ENCODE data around the gene UNC13D. TPM values are rescaled to one million over a fixed set of nuclear protein-coding genes. Genes with fewer than 3 reads are reported as not detected.

The UNC13D gene
- total and polyA plus RNA-seq, 9 of the 15 experiments (the other 6 are each of a cell fraction or from before 2014, with no cell fraction given) = 0.86 to 244 (median 69.2) TPM

- TF ChIP-seq, protein P1, sequence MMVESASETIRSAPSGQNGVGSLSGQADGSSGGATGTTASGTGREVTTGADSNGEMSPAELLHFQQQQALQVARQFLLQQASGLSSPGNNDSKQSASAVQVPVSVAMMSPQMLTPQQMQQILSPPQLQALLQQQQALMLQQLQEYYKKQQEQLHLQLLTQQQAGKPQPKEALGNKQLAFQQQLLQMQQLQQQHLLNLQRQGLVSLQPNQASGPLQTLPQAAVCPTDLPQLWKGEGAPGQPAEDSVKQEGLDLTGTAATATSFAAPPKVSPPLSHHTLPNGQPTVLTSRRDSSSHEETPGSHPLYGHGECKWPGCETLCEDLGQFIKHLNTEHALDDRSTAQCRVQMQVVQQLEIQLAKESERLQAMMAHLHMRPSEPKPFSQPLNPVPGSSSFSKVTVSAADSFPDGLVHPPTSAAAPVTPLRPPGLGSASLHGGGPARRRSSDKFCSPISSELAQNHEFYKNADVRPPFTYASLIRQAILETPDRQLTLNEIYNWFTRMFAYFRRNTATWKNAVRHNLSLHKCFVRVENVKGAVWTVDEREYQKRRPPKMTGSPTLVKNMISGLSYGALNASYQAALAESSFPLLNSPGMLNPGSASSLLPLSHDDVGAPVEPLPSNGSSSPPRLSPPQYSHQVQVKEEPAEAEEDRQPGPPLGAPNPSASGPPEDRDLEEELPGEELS (CRISPR knock-in tag; IDR thresholded peaks at IDR 0.05; ENCODE audit: borderline replicate concordance) = 0 out of 2 replicates have a peak, but pooled peaks have one; percentile 7
- TF ChIP-seq CBFA2T3 (IDR thresholded peaks at IDR 0.05) (peak; percentile 27; the same call in 1 of the 2 replicates), MXI1 (IDR thresholded peaks at IDR 0.05; ENCODE audit: low read depth, low read length) (no peak)
These were observed 59.0 kb downstream of the UNC13D start (continued) for GRCh38 chr17:75785016-75785890.

DNA sequence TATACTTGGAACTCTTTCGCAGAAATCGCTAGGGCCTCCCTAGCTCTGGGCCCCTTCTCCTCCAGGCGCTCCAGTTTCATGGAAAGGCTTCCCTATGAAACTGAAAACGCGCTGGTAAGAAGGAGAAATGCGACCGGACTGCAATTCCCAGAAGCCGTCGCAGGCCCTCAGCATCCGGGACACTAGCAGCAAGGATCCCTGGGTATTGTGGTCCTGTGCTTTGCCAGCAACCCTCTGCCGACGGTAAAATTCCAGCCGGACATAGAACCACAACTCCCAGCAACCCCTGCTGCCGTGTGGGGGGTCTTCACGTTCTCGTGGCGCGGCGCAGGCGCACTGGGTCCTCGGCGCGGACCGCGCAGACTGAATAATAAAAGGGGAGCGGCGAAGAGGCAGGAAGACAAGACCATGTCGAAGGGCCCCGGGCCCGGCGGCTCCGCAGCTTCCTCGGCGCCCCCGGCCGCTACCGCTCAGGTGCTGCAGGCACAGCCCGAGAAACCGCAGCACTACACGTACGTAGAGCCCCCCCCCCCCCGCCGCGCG lies 59.7 kb downstream of the UNC13D start, which contains the start of gene UNK:
Gene UNK, plus strand, starts transcription at position 334 of the 543 bp plus-strand sequence. Its CDS starts 75 bp downstream, at position 409.
- no peaks in the 10 kb centered on the region for H4K20me1 ChIP-seq (replicated peaks; ENCODE audit: control insufficient read depth, insufficient read depth, low read length)
- BruUV-seq (replicated peaks) = no TSS peak
- H3K27me3 ChIP-seq (ENCODE audit: control insufficient read depth in 2 of 2, insufficient read depth in 2 of 2, low read length in 2 of 2) = no peaks in the 10 kb centered on the region
- no peaks in the 10 kb centered on the region for H3K9me3 ChIP-seq (replicated peaks; ENCODE audit: control insufficient read depth, insufficient read depth, low read depth, low read length)
- peaks cover 23 to 39% of the 10 kb centered on the region in 2 experiments for H3K4me1 ChIP-seq (replicated peaks in 1 of 2; ENCODE audit: control insufficient read depth in 2 of 2, insufficient read depth in 2 of 2, low read length in 2 of 2)
- H3K9me1 ChIP-seq (ENCODE audit: control insufficient read depth, insufficient read depth, low read length) = no peaks in the 10 kb centered on the region
- FAIRE-seq = peak; percentile 96
- peaks cover 45% of the 10 kb centered on the region for H3K79me2 ChIP-seq (ENCODE audit: control insufficient read depth, insufficient read depth, low read length)
- peak within 1 kb of the TSS; percentile 100 for H3K27ac ChIP-seq (ENCODE audit: extremely low read depth, low read depth, low read length)
- peak within 1 kb of the TSS; percentile 93 to 100 for H3K9ac ChIP-seq (ENCODE audit: insufficient read depth in 1 of 2, low read depth in 2 of 2, low read length in 2 of 2)
- WGBS (ENCODE audit: insufficient coverage, low coverage, missing lambda C conversion rate) = 1% methylated on average over 39 of the region's 45 CpGs
- peak within 1 kb of the TSS; percentile 69 for H3K4me3 ChIP-seq
- peak; percentile 82 for ATAC-seq
- peak within 1 kb of the TSS; percentile 91 for H2AFZ ChIP-seq (ENCODE audit: low read depth, low read length)
- no peaks in the 10 kb centered on the region; the same call in 2 of the 3 replicates for H3K36me3 ChIP-seq (ENCODE audit: control insufficient read depth, insufficient read depth, low read length)
- H3K4me2 ChIP-seq (ENCODE audit: insufficient read depth, low read length) = peak within 1 kb of the TSS; percentile 88
- in situ Hi-C loops (cut with MboI) = no loop called here
- CTCF ChIA-PET (ENCODE audit: low intra/inter-chr PET ratio) = interaction anchor here (0.6 to 1.0 kb wide), 3 partner anchors 64 to 746 kb away, joined by 3 to 4 read pairs (median 3); no protein-coding TSS in a partner anchor
- intact Hi-C loops (cut with micrococcal nuclease) = loop anchor here (5.0 to 10.0 kb wide), 2 partner anchors 73 to 190 kb away; partner anchors contain the start of genes ACOX1, TEN1 and WBP2
- POLR2A ChIA-PET = interaction anchor here (0.6 to 7.1 kb wide), 15 partner anchors 8 to 346 kb away, joined by 3 to 132 read pairs (median 4); partner anchors contain the start of gene WBP2
- peak; percentile 88 to 99 (median 94) for DNase-seq (ENCODE audit: extremely low read depth in 1 of 4, low spot score in 3 of 4)
- TF ChIP-seq MEIS2 (IDR thresholded peaks at IDR 0.05; ENCODE audit: partially characterized antibody) = peak; percentile 80
- no peak for TF ChIP-seq RFX1 (IDR thresholded peaks at IDR 0.05)
- TF ChIP-seq PHF20 (IDR thresholded peaks at IDR 0.05; ENCODE audit: partially characterized antibody) = no peak
- no peak for TF ChIP-seq ZNF263 (CRISPR knock-in tag; IDR thresholded peaks at IDR 0.05; ENCODE audit: borderline replicate concordance)
- TF ChIP-seq ZNF197 (CRISPR knock-in tag; IDR thresholded peaks at IDR 0.05; ENCODE audit: low read depth) = peak; percentile 97
- TF ChIP-seq SNAPC5 (CRISPR knock-in tag; IDR thresholded peaks at IDR 0.05) = no peak
- no peak for TF ChIP-seq SRF (CRISPR knock-in tag; IDR thresholded peaks at IDR 0.05)
- TF ChIP-seq DACH1 (IDR thresholded peaks at IDR 0.05; ENCODE audit: partially characterized antibody) = no peak
- no peak for TF ChIP-seq ETV6 (IDR thresholded peaks at IDR 0.05; ENCODE audit: borderline replicate concordance in 1 of 2, low read depth in 2 of 2, low read length in 1 of 2)
- TF ChIP-seq ETV6 (CRISPR knock-in tag; IDR thresholded peaks at IDR 0.05; ENCODE audit: borderline replicate concordance) = no peak
- no peak for TF ChIP-seq COPS2 (conservative IDR thresholded peaks at IDR 0.05)
- no peak for TF ChIP-seq SMARCC2 (IDR thresholded peaks at IDR 0.05; ENCODE audit: low read depth)
